GM18517 (cell line): ENCODE data around the gene BAIAP2.
"Not testable (repeated sequence)": the region's sequence is repeated elsewhere in the genome, so short reads cannot be mapped to it uniquely, and the experiment has no call there.

Experiments
- ATAC-seq: cut with Tn5 transposase; IDR thresholded peaks from one replicate; pipeline ENCODE4 v1.9.1; 2021; ENCODE audit warnings: mild to moderate bottlenecking, moderate library complexity; ENCODE audit not compliant: unreplicated experiment

Gene BAIAP2

DNA sequence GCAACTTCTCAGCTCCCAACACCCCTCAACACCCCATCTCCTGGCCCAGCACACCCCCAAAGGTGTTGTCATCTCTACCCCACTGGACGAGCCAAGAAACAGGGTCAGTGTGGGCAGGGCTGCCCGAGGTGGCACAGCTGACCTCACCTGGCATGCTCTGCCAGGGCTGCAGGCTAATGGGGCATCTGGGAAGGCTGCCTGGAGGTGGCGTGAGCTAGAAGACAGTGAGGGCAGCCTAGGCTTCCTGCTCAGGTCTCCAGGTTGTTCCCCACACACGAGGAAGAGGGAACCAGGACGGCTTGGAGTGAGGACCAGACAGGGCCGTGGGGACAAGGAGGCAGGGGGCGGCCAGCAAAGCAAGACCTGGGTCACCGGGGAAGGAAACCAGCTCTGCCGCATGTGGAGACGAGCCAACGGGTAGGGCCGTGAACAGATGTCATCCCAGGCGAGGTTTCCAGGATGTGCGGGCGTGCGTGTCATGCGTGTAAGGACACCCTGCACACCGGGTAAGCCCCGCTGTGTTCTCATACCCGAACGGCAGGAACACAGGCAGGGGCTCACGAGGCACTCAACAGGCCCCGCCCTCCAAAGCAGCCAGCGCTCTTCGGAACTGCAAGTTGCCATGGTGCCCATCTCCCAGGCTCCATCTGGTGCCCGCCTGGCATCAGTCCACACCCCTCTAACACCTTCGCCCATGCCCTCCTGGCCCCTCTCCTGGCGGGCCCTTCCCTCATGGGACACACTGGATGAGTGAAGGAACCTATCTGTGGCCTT lies 100.7 kb downstream of the BAIAP2 start:
- no peak for ATAC-seq

DNA sequence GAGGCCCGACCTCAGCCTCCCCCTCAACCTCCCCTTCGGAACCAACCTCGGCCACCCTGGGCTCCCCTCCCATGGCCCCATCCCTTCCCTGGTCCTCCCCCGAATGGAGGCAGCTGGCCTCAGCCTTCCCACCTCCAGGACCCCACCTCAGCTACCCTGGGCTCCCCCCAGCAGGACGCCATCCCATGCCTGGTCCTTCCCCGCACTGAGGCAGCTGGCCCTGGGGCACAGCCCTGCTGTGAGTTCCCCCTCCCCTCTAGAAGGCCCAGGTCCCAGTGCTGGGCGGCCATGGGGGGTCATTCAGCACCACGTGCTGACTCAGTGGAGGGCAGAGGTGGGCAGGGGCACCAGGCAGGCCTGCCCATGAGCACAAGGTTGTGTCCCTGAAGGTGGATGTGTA lies 101.4 kb downstream of the BAIAP2 start:
- ATAC-seq, result no peak

DNA sequence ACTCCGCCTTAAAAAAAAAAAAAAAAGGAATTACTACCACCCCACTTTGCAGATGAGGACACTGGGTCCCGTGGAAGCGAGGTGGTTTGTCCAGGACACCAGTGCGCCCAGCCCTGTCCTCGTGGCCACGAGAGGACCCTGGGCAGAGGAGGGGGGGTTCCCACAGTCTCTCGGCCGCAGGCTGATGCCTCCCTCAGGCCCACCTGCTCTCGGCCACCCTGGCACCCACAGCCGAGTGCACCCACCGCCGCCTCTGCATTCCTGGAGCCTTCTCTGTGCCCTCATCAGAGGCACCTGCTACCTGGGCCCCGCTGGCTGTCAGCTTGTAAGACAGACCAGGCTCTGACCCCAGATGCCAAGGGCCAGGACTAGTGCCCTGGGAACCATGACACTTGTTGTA lies 102.3 kb downstream of the BAIAP2 start:
- no peak for ATAC-seq

DNA sequence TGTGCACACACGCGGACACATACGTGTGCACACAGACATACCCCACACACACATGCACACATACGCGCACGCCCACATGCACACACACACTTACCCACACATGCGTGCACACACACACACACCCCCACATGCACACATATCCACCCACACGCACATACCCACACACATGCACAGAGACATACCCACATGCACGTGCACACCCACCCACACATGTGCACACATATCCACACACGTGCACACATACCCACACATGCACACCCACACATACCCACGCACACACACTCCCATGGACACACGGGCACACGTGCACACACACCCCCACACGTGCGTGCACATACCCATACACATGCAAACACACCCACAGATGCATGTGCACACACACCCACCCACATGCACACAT lies 103.1 kb downstream of the BAIAP2 start:
- no peak for ATAC-seq

DNA sequence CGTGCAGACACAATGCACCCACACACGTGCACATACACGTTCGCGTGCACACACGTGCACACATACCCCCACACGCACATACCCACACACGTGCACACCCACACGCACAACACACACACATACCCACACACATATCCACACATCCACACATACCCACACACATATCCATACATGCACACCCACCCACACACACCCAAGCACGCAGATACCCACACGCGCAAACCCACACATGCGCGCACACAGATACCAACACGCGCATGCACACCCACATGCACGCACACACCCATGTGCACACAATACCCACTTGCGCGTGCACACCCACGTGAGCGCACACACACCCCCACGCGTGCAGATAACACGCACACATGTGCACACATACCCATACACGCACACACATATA lies 103.5 kb downstream of the BAIAP2 start:
- no peak for ATAC-seq

DNA sequence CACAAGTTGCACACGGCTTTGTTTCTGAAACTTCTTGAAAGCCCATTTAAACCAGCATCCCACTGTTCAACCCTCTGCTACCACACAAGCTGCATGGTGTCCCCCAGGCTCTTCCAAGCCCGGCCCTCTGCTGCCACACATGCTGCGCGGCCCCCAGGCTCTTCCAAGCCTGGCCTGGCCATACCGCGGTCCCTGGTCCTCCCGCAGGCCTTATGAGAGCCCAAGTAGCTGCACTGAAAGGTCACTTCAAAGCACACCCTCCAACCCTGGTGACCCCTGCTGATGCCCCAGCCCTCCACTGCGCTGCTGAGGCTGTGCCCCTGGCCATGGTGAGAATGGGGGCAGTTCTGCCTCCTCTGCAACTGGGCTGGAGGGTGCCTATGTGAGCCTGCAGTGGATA lies 104.5 kb downstream of the BAIAP2 start:
- ATAC-seq, result no peak

DNA sequence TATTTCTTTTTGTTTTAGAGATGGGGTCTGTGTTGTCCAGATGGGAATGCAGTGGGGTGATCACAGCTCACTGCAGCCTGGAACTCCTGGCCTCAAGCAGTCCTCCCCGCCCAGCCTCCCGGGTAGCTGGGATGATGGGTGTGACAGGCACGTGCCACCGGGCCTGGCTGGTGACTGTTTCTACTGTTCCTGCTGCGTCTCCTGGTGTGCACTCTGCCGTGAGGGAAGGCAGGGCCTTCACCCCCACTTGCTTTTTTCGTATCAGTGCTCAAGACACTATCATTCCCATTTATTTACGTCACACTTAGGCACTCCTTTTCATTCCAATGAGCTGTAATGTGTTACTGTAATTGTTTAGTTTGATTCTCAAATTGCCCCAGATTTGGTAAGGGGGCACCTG lies 105.1 kb downstream of the BAIAP2 start:
- ATAC-seq, result no peak

DNA sequence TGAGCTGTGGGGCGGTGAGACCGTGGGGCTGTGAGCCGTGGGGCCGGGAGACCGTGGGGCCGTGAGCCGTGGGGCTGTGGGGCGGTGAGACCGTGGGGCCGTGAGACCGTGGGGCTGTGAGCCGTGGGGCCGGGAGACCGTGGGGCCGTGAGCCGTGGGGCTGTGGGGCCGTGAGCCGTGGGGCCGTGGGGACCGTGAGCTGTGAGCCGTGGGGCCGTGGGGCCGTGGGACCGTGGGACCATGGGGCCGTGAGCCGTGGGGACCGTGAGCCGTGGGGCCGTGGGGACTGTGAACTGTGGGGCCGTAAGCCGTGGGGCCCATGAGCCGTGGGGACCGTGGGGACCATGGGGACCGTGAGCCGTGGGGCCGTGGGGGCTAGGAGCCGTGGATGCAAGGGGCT lies 105.7 kb downstream of the BAIAP2 start:
- no peak for ATAC-seq

DNA sequence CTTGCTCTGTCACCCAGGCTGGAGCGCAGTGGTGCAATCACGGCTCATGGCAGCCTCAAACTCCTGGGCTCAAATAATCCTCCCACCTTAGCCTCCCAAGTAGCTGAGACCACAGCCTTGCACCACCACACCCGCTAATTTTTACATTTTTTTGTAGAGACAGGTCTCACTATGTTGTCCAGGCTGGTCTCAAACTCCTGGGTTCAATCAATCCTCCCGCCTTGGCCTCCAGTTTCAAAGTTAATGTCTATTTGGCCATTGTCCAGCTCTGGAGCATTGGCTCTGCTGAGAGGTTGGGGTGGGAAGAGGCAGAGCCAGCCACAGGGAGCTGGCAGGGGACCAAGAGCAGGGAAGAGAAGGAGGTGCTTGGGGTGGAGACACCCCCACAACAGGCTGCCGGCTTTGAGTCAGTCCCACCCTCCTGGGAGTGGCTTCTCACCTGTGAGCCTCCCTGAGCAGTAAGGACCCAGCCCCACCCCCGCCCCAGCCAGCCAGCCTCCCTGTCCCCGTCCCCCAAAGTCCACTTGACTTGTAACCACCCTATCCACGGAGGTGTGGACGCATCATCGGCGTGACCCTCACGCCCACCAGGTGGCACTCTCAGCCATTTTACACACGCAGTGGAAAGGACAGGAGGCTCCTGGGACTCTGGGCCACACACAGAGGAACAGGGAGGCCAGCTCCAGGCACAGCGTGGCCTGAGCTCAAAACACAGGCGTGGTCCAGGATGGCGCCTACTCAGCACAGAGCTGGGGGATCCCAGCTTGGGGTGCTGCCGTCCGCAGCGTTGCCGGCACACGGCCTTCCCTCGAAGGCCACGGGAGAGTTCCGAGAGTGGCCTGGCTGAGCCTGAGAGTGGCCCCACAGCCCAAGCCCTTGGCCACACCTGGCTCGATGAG lies 107.6 kb downstream of the BAIAP2 start:
- ATAC-seq, result no peak

DNA sequence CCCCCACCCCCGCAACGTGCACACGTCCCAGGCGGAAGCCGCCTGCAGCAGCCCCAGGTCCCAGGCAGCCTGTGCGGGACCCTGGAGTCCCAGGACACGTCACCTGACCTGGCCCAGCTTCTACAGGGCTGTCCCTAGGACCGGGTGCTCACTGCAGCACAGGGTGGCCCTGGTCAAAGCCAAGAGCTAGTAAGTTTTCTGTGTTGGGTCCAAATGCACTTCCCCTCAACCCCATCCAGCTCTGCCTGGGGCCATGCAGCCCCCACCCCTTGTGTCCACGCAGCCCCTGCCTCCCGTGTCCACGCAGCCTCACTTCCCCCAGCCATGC lies 108.2 kb downstream of the BAIAP2 start:
- no peak for ATAC-seq

DNA sequence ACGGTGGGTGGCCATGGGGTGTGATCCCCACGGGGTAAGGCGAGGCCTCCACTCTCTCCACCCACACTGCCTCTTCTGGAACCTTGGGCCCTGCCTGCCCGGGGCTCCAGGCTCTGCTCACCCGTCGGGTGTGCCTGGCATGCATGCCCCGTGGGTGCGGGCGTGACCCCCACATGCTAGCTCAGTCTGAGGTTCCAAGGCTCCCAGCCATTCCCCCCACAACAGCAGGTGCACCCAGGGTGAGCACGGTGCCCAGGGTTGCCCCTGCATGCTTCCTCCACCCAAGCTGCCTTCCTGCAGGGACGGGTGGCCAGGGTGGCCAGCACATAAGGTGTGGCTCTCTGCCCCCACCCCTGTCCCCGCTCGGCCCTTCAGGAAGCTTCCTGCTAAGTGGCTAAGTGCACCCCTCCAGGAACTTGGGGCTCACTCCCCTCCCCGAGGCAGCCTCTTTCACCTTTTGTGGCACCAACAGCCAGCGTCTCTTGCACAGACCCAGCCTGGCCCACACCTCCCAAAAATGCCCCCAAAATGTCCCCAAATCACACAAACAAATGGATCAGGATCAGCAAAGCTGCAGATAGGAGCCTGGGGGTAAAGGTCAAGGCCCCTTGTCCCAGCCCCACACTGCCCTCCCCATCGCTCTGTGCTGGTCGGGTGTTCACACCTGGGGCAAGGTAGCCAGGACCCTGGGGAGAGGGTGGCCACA lies 108.9 kb downstream of the BAIAP2 start:
- no peak for ATAC-seq

DNA sequence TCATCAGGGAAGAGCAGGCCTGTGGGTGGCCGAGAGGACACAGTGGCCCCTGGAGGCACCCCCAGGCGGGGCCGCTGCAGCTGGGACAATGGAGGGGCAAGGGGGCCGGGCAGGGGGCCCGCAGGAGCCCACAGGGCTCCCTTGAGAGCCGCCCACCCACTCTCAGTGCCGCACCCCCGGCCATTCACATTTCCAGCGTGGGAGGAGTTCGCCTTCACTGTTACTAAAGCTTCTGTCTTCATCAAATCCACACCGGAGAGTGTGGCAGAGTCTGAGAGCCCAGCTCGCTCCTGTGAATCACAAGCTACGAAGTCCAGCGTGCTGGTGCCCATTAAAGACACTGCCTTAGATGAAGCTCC lies 109.5 kb downstream of the BAIAP2 start:
- ATAC-seq, result no peak

DNA sequence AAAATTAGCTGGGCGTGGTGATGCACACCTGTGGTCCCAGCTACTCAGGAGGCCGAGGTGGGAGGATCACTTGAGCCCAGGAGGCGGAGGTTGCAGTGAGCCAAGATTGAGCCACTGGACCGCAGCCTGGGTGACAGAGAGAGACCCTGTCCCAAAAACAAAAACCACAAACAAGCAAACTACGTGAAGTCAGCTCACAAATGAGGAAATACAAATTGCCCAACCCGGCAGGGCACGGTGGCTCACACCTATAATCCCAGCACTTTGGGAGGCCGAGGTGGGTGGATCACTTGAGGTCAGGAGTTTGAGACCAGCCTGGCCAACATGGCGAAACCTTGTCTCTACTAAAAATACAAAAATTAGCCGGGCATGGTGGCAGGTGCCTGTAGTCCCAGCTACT lies 111.3 kb downstream of the BAIAP2 start:
- ATAC-seq, result not testable (repeated sequence)

DNA sequence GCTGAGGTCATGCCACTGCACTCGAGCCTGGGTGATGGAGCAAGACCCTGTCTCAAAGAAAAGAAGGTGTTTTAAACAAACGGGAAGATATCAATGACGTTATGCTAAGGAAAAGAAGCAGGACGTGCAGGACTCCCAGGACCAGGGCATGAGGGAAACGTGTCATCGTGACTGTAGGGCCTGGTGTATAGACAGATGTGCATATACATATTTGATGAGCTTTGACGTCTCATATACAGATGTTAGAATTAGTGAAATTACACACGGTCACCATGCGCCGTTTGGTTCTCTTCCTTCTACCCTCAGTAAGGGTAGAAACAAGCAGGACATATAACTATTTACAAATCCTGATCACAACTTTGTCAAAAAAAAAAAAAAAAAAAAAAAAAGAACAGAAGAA lies 112.8 kb downstream of the BAIAP2 start:
- no peak for ATAC-seq

DNA sequence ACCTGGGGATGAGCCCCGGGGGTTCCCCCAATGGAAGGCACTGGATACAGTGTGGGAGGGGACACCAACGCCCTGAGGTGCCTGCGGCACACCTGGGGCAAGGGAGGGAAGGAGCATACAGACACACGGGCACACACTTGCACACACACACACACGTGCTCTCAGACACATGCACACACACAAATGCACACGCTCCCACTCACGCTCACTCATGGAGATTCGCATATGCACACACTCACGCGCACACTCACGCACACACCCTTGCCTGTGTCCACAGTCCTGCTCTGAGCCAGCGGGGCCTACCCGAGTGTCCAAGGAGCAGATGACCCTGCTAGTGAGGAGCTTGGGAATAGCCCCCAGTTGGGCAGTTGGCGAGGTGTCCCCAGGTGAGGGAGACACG lies 113.6 kb downstream of the BAIAP2 start:
- no peak for ATAC-seq

DNA sequence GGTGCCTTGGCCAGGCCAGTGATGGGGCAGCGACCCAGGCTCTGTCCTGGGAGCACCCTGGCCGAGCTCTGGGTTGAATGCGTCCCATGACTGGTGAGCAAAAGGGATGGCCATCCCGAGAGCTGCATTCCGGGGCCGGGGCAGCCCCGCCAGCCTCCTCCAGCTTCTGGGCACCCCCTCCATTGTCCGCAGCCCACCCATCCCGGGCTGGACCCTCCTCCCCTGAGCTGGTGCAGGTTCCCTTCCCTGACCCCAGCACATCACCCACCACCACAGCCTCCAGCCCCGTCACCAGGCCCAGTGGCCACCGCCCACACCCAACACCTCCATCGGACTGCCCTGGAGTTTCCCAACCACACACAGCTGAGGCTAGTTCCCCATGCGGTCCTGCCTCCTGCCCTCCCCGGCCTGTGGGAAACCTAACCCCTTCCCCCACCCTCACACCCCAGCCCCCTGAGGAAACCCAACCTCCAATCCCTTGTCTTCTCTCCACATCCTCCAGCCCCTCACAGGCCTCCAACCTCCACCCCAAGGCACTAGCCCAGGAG lies 114.1 kb downstream of the BAIAP2 start:
- no peak for ATAC-seq

DNA sequence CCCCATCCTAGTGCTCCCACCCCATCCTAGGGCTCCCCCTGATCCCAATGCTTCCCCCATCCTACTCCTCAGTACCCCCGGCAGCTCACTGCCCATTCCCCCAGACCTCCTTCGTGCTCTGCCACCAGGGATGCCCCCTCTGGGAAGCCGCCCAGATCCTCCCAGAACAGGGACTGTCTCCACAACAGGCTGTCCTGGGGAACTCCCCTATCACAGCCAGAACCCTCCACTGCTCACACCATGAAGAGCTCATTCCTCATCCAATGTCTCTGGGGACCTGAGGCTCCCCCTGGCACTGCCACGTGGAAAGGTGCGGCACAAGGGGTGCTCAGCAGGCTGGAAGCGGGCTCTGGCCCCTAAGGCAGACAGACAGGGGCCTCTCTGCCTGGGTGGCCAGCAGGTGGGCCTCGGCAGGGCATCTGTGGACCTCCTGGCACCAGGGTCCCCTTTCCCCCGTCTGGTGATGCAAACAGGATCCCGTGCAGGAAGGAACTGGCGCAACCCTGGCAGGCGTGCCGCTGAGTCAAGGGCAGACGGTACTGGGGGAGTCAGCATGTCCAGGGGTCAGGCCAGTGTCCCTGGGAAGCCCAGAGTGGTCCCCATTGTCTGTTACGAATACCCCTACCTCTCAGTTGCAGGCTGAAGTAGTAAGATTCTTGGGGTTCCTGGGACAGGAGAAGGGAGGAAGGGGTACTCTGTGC lies 115.6 kb downstream of the BAIAP2 start:
- ATAC-seq, result no peak

DNA sequence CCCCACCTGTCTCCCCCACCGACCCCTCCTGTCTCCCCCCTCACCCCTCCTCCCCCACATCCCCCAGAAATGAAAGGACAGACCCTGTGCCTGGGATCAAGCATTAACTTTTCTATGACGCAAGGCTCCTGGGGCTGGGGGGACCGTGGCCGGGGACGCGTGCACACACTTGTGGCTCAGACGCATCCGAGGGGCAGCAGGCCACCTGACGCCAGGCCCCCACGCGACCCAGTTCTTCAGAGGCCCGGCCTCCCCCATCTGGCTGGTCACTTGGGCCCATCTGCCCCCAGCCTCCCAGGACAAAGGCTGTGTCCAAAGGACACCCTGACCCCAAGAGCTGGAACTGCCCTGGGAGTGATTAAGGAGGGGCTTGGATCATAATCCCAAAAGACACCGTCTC lies 116.3 kb downstream of the BAIAP2 start:
- no peak for ATAC-seq

DNA sequence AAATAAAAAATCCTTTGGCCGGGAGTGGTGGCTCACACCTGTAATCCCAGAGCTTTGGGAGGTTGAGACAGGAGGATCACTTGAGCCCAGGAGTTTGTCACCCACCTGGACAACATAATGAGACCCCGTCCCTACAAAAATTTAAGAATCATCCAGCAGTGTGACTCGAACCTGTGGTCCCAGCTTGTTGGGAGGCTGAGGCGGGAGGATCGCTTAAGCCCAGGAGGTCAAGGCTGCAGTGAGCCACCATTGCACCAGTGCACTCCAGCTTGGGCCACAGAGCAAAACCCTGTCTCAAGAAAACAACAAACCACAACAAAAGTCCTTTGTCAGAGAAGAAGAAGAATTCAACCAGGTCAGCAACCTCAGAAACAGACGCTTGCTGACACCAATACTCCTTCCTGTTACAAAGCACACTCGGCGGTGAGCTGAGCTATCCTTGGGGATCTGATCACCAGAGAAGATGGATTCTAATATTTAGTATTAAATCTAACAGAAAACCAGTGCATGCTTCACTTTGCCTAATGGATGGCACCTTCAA lies 117.4 kb downstream of the BAIAP2 start:
- no peak for ATAC-seq

DNA sequence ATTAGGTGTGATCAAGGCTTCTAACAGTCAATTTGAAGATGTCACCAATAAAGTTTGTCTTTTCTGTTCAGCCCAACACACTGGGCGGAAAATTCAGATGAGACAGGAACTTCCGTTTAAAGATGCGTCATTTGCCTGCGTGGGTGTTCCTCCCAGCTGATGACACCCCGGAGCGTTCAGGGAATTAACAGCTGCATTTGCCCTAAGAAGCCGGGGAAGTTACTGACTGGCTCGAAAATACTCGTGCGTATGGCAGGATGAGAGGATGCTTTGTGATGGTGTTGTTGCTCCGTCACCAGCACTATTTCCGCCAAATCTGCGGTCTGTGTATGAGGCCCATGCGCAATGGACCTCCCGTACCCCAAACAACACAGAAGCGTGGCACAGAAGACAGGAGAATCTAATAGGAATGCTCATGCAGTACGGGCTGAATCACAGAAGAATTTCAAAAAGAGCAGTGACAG lies 118.4 kb downstream of the BAIAP2 start:
- ATAC-seq, result no peak

DNA sequence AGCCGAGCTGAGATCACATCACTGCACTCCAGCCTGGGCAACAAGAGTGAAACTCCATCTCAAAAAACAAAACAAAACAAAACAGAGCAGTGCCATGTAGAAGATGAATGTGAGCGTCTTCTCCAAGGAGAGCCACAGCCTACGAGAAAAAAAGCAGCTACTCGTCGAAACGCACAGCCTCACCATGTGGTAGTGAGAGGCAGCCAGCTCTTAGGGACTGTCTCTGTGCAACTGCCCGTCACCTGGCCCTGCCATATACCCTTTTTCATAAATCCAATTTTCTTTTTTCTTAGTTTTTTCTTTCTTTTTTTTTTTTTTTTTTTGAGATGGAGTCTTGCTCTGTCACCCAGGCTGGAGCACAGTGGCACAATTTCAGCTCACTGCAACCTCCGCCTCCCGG lies 119.1 kb downstream of the BAIAP2 start:
- not testable (repeated sequence) for ATAC-seq
